Uterus (tissue), 2 donors: ENCODE data around the gene TIPARP.

Source experiments
- CTCF ChIP-seq, 4 experiments: fragments of 200-600 bp in 2 of 4; fragments of 450-650 bp in 2 of 4; sonication (generic) in 2 of 4; IDR thresholded peaks; one replicate each; pipeline ENCODE4 v1.5.1; 2016 to 2019; ENCODE audit warnings: antibody characterized with exemption in 4 of 4, mild to moderate bottlenecking in 2 of 4, moderate library complexity in 1 of 4
- POLR2A ChIP-seq, 2 donors: fragments of 450-650 bp; IDR thresholded peaks; one replicate each; pipeline ENCODE4 v1.6.1; 2016; ENCODE audit warnings: antibody characterized with exemption in 2 of 2, mild to moderate bottlenecking in 1 of 2, moderate library complexity in 1 of 2

GRCh38 chr3:156728267-156728985, 54.0 kb downstream of the TIPARP start:
- TF ChIP-seq CTCF (IDR thresholded peaks at IDR 0.05) (no peak), POLR2A (IDR thresholded peaks at IDR 0.05) (no peak)
